Esophagus muscularis mucosa (tissue), 4 donors: ENCODE measurements around the gene PITRM1. TPM values are rescaled to one million over a fixed set of nuclear protein-coding genes. Genes with fewer than 3 reads are reported as not detected.
A peak's percentile ranks its signal among the peaks of the same experiment; 100 is the strongest.

Experiments used
- DNase-seq: peaks from one replicate; pipeline ENCODE4 v3.0.0-alpha.2; 2017; ENCODE audit errors: extremely low spot score
- H3K27ac ChIP-seq, 4 donors: fragments of 200-600 bp; sonication (generic); replicated peaks in 1 of 4; 1 replicate in 3 of 4; 2 replicates in 1 of 4; pipeline ENCODE4 v1.5.1; 2016 to 2019; ENCODE audit warnings: mild to moderate bottlenecking in 1 of 4
- H3K27me3 ChIP-seq, 4 donors: fragments of 200-600 bp; sonication (generic); one replicate each; pipeline versions ENCODE4 v1.5.1 to v1.6.0; 2016 to 2019
- H3K36me3 ChIP-seq, 4 donors: fragments of 200-600 bp; sonication (generic); one replicate each; pipeline ENCODE4 v1.5.1; 2016 to 2019
- H3K4me1 ChIP-seq, 4 donors: fragments of 200-600 bp; sonication (generic); one replicate each; pipeline ENCODE4 v1.5.1; 2016 to 2019
- H3K4me3 ChIP-seq, 4 donors: fragments of 200-600 bp; sonication (generic); 1 replicate in 2 of 4; 2 replicates in 2 of 4; pipeline ENCODE4 v1.5.1; 2016 to 2019; ENCODE audit warnings: mild to moderate bottlenecking in 4 of 4, moderate library complexity in 1 of 4
- H3K9me3 ChIP-seq, 4 donors: fragments of 200-600 bp; sonication (generic); 1 replicate in 3 of 4; 2 replicates in 1 of 4; pipeline ENCODE4 v1.5.1; 2016 to 2019
- EP300 ChIP-seq: sonication (generic); formaldehyde crosslinking; IDR thresholded peaks from one replicate; pipeline ENCODE4 v1.6.1; 2017; ENCODE audit warnings: antibody characterized with exemption
- POLR2A ChIP-seq: fragments of 450-650 bp; IDR thresholded peaks from one replicate; pipeline ENCODE4 v1.6.1; 2017; ENCODE audit warnings: antibody characterized with exemption, moderate library complexity, mild to moderate bottlenecking, low read depth
- POLR2AphosphoS5 ChIP-seq, 2 donors: sonication (generic); formaldehyde crosslinking; IDR thresholded peaks; one replicate each; pipeline ENCODE4 v1.6.1; 2017; ENCODE audit warnings: antibody characterized with exemption in 2 of 2
- WGBS: methylation state at CpG from one replicate; pipeline ENCODE4 v1.1.5; 2018; 5-methylcytosine and 5-hydroxymethylcytosine counted together
- intact Hi-C: fragments of 100-400 bp; cut with DNase I; formaldehyde crosslinking; loops from one replicate; pipeline ENCODE4 v1.15.1; 2023
- total RNA-seq, 4 donors: library from RNA; depleted of rRNA; stranded (reverse); fragments of >200 nt; gene quantifications; one replicate each; pipeline versions ENCODE4 v1.1.0 to v1.2.1, GENCODE V29; 2016
- TF ChIP-seq, protein P1 (sequence below), 3 experiments: fragments of 200-600 bp in 2 of 3; fragments of 450-650 bp in 1 of 3; sonication (generic) in 2 of 3; IDR thresholded peaks; one replicate each; pipeline ENCODE4 v1.5.1; 2017 to 2019; ENCODE audit warnings: antibody characterized with exemption in 3 of 3, mild to moderate bottlenecking in 2 of 3, moderate library complexity in 1 of 3

Gene PITRM1
- total RNA-seq, 4 donors from 2014 or later: 75.5 to 103 (median 84.9) TPM

DNA sequence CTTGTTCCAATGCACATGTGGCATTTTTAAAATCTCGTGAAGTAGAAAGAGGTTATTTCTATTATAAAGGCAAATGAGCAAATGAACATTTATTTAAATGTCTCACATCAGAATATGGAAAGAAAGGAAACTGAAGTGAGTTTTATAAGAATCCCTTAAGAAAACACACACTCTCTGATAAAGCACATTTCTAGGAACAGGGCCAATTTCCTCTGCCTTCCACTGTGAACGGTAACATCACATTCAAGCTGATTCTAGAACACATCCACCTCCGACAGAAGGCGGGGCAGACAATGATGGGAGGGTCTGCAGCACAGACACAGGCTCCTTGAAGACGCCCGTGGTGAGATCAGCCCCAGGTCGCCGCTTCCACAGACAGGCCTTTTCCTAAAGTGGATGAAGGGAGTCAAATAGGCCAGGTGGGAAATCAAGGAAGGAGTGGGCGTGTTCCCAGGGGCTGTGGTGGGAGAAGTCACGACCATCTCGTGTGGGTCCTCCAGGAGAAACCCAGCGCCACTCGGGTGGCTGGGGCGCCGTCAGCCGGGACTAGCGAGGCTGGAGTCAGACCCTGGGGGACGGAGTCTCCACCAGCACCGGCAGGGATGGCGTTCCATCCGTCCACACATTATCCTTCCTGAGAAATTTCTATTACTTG, 31.1 kb downstream of the PITRM1 start:
- no peaks in the 10 kb centered on the region for H3K9me3 ChIP-seq
- TF ChIP-seq POLR2AphosphoS5 (IDR thresholded peaks at IDR 0.05): no peak
- TF ChIP-seq, protein P1, sequence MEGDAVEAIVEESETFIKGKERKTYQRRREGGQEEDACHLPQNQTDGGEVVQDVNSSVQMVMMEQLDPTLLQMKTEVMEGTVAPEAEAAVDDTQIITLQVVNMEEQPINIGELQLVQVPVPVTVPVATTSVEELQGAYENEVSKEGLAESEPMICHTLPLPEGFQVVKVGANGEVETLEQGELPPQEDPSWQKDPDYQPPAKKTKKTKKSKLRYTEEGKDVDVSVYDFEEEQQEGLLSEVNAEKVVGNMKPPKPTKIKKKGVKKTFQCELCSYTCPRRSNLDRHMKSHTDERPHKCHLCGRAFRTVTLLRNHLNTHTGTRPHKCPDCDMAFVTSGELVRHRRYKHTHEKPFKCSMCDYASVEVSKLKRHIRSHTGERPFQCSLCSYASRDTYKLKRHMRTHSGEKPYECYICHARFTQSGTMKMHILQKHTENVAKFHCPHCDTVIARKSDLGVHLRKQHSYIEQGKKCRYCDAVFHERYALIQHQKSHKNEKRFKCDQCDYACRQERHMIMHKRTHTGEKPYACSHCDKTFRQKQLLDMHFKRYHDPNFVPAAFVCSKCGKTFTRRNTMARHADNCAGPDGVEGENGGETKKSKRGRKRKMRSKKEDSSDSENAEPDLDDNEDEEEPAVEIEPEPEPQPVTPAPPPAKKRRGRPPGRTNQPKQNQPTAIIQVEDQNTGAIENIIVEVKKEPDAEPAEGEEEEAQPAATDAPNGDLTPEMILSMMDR (IDR thresholded peaks at IDR 0.05): no peak
- no peak for TF ChIP-seq EP300
- no peak for TF ChIP-seq POLR2A
- peaks cover 54 to 99% (median 93%) of the 10 kb centered on the region in 4 donors for H3K36me3 ChIP-seq
- H3K4me3 ChIP-seq: no peak overlapping the region
- peak overlapping the region; percentile 32 to 74 (median 66) for H3K27ac ChIP-seq
- peaks cover 9 to 49% (median 42%) of the 10 kb centered on the region in 4 donors for H3K4me1 ChIP-seq
- H3K27me3 ChIP-seq: no peaks in the 10 kb centered on the region
- 86% methylated on average over 17 of the region's 21 CpGs for WGBS
- intact Hi-C loops: no loop called here
- DNase-seq: no peak

DNA sequence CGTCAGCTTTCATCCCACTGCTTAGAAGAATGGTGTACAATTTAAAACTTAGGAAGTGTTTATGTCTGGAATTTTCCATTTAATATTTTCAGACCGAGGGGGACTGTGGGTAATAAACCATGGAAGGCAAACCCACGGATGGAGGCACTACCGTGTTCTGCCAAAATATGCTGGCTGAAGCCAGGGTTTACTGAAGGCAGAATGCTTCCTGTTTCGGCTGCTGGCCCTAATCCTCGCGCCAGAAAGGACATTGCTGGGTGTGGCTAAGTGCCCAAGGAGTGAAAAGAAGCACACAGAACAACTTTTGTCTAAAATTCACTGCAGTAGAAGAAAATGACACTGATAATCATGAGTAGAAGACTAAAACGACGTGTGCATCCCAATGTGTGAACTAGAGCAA, 32.3 kb downstream of the PITRM1 start:
- H3K36me3 ChIP-seq: peaks cover 50 to 99% (median 93%) of the 10 kb centered on the region in 4 donors
- no peak for TF ChIP-seq EP300
- TF ChIP-seq, protein P1 (IDR thresholded peaks at IDR 0.05): no peak
- TF ChIP-seq POLR2A: no peak
- peak in 1 of 2 donors; percentile 68 for TF ChIP-seq POLR2AphosphoS5 (IDR thresholded peaks at IDR 0.05)
- no peak overlapping the region for H3K4me3 ChIP-seq
- peak overlapping the region; percentile 64 to 74 (median 70) for H3K27ac ChIP-seq
- 45% methylated on average over 9 of the region's 9 CpGs for WGBS
- H3K9me3 ChIP-seq: no peaks in the 10 kb centered on the region
- DNase-seq: no peak
- H3K4me1 ChIP-seq: peaks cover 17 to 54% (median 50%) of the 10 kb centered on the region in 4 donors
- intact Hi-C loops: no loop called here
- H3K27me3 ChIP-seq: no peaks in the 10 kb centered on the region

DNA sequence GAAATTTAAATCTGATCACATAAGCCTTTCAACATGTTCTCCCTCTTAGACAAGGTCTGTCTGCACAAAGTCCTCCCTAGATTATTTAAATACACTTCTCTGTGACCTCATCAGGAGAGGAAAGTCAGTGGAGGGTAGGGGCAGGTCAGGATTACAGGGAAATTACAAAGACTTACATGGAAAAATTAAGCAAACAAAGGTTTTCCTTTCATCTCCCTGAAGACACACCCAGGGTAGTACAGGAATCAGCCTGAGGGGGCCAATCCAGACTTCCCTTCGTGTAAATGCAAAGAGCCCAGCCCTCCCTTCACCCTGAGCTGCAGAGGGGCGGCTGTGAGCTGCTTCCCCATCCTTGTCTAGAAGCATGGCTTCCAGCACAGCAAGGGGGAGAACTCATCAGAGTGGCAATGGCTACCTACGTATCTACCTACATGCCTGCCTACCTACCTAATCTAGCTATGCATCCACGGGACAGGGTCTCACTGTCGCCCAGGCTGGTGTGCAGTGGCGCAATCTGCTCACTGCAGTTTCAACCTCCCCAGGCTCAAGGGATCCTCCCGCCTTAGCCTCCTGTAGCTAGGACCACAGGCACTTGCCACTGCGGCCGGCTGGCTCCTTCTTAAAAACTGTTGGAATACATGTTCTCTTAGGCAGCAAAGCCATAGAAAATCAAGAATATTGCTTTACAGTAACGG, 33.2 kb downstream of the PITRM1 start:
- Histone ChIP-seq H3K4me3 (no peak overlapping the region), H3K27me3 (no peaks in the 10 kb centered on the region), H3K4me1 (peaks cover 17 to 54% (median 50%) of the 10 kb centered on the region in 4 donors), H3K36me3 (peaks cover 44 to 99% (median 93%) of the 10 kb centered on the region in 4 donors), H3K27ac (peak overlapping the region; percentile 64 to 74 (median 70)), H3K9me3 (no peaks in the 10 kb centered on the region)
- no peak for DNase-seq
- TF ChIP-seq EP300 (no peak), POLR2A (no peak), POLR2AphosphoS5 (IDR thresholded peaks at IDR 0.05) (no peak)
- TF ChIP-seq, protein P1 (IDR thresholded peaks at IDR 0.05): no peak
- 92% methylated on average over 10 of the region's 10 CpGs for WGBS
- intact Hi-C loops: no loop called here

DNA sequence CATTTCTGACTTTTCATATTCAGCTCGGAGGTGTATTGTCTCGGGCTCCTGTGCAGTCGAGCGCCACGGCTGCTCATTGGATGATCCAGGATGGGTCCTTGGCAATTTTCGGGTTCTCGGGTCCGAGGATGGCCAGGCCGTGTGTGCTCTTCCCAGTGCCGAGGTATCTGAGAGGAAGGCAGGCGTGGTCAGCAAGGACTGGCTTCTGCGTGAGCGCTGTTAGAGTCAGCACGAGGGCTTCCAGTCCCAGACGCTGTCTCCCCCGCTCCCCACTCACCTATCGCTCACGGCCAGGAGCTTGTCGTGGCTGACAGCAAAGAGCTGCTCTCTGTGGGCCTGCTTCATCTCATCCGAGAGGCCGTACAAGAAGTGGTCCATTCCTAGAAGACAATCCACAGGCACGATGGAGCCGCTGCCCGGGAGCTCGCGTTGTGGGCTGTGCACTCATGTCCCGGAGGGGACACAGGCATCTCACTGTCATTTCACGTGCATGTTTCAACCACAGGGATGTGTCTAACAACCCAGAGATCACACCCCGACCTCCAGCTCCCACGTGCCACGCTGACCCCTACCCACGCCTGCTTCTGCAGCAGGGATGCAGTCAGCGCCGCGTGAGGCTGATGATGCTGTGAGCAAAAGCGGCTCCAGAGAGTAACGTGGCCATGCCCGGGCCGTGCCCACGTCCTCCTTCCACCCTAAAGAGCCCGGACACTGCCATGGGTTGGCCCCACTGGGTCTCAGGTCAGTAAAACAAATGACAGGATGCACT, 34.4 kb downstream of the PITRM1 start:
- H3K9me3 ChIP-seq: no peaks in the 10 kb centered on the region
- H3K4me3 ChIP-seq: no peak overlapping the region
- no peaks in the 10 kb centered on the region for H3K27me3 ChIP-seq
- 90% methylated on average over 40 of the region's 41 CpGs for WGBS
- no peak for TF ChIP-seq POLR2A
- intact Hi-C loops: no loop called here
- peaks cover 17 to 54% (median 50%) of the 10 kb centered on the region in 4 donors for H3K4me1 ChIP-seq
- H3K27ac ChIP-seq: peak overlapping the region; percentile 50 to 69 (median 68)
- DNase-seq: no peak
- peaks cover 40 to 99% (median 93%) of the 10 kb centered on the region in 4 donors for H3K36me3 ChIP-seq
